ENCODE data around the gene KLHL33. TPM values are rescaled to one million over a fixed set of nuclear protein-coding genes. Genes with fewer than 3 reads are reported as not detected.

KLHL33 gene
- total RNA-seq, 2 donors from 2014 or later, result 0.26 TPM; not detected in 1

DNA sequence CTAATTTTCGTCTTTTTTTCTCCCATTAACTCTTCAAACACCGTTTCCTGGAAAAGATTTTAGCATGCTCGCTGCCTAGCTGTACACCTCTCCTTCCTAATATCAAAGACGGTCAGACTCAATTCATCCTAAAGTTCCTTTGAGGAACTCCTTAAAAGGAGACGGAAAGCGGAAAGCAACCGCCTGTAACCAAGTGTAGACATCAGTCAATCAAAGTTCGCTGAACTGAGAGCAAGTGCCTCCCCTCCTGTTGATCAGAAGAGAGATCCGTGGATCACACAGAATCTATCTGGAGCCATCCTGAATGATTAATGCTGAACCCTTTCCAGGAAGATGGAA is 22.3 kb downstream of the KLHL33 start:
- TF ChIP-seq POLR2A (IDR thresholded peaks at IDR 0.05), result no peak
- TF ChIP-seq, protein P1, sequence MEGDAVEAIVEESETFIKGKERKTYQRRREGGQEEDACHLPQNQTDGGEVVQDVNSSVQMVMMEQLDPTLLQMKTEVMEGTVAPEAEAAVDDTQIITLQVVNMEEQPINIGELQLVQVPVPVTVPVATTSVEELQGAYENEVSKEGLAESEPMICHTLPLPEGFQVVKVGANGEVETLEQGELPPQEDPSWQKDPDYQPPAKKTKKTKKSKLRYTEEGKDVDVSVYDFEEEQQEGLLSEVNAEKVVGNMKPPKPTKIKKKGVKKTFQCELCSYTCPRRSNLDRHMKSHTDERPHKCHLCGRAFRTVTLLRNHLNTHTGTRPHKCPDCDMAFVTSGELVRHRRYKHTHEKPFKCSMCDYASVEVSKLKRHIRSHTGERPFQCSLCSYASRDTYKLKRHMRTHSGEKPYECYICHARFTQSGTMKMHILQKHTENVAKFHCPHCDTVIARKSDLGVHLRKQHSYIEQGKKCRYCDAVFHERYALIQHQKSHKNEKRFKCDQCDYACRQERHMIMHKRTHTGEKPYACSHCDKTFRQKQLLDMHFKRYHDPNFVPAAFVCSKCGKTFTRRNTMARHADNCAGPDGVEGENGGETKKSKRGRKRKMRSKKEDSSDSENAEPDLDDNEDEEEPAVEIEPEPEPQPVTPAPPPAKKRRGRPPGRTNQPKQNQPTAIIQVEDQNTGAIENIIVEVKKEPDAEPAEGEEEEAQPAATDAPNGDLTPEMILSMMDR (IDR thresholded peaks at IDR 0.05), result no peak
- no peak for ATAC-seq
- no peaks in the 10 kb centered on the region for H3K36me3 ChIP-seq (replicated peaks in 1 of 2; ENCODE audit: insufficient read depth in 1 of 2, low read depth in 2 of 2)
- intact Hi-C loops (cut with DNase I), result no loop called here
- H3K4me1 ChIP-seq, result peaks cover 39% of the 10 kb centered on the region
- peak overlapping the region; percentile 47 to 87 for H3K4me3 ChIP-seq
- H3K27ac ChIP-seq, result peak overlapping the region; percentile 63 to 96 (median 91)
- 3 to 4% methylated on average over 9 of the region's 9 CpGs for WGBS, 2 donors
- H3K27me3 ChIP-seq, result no peaks in the 10 kb centered on the region
- no peaks in the 10 kb centered on the region for H3K9me3 ChIP-seq
- no peak for DNase-seq

DNA sequence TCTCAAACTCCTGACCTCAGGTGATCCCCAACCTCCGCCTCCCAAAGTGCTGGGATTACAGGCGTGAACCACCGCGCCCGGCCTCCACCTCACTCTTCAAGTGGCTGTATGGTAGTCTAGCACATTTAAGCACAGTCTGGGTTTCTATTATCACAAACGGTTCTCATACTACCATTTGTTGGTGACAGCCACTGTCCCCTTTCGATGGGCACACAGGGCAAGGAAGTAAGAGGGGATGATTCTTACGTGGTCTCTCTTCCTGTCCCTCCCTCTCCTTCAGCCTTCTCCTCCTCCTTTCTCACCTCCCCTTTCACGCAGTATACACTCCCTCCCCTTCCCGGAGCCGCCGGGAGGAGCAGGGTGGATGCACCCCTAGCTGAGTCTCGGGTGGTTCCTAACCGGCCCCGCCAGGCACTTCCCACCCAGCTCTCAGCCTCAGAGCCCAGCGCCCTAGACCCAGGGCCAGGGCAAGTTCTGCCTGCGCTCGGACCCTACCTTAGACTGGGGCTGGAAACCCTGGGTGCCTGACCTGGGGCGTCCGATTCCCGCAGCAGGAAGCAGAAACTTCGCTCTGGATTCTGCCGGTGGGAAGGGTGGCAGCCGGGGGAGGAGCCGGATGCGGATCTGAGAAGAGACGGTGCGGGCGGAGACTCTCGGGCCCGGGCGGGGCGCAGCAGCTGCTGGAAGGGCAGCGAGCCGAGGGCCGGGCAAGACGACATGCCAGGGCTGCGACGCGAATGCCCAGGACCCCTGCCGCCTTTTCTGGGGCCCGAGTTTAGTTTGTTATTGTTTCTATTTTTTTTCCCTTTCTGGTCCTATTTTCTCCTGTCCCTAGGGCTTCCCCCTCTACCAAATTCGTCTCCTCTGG is 22.9 kb downstream of the KLHL33 start, which contains the start of gene TEP1:
Gene TEP1, minus strand, starts transcription at position 626 of the 868 bp plus-strand sequence. CDS start 5,062 bp downstream, outside the sequence.
- Histone ChIP-seq H3K4me1 (peaks cover 33% of the 10 kb centered on the region), H3K36me3 (replicated peaks in 1 of 2; ENCODE audit: insufficient read depth in 1 of 2, low read depth in 2 of 2) (peaks cover 0 to 2% of the 10 kb centered on the region in 2 donors), H3K4me3 (peak within 1 kb of the TSS; percentile 47 to 87), H3K27me3 (no peaks in the 10 kb centered on the region), H3K27ac (peak within 1 kb of the TSS; percentile 63 to 96 (median 91)), H3K9me3 (no peaks in the 10 kb centered on the region)
- peak; percentile 88 to 92 (median 90) for DNase-seq
- peak; percentile 97 for ATAC-seq
- TF ChIP-seq, protein P1 (IDR thresholded peaks at IDR 0.05), result peak in 2 of 7 experiments; percentile 6 to 18
- TF ChIP-seq POLR2A (IDR thresholded peaks at IDR 0.05), result peak; percentile 70 to 86 (median 85)
- intact Hi-C loops (cut with DNase I), result no loop called here
- WGBS, 2 donors, result 0% methylated on average over 36 to 42 of the region's 43 CpGs

DNA sequence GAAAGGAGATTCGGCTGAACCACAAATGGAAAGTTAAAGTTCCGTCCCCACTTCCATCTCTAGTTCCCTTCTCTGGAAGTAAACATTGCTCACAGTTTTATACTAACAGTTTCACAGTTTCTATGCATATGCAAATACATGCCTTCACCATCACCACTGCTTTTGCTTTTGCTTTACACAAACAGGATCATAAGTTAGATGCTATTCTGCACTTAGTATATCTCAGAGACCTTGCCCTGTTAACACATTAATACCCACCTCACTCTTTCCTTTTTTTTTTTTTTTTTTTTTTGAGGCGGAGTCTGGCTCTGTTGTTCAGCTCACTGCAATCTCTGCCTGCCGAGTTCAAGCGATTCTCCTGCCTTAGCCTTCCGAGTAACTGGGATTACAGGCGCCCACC is 23.6 kb downstream of the KLHL33 start:
- ATAC-seq (no peak), DNase-seq (no peak)
- intact Hi-C loops (cut with DNase I), result no loop called here
- Histone ChIP-seq H3K4me1 (peaks cover 26% of the 10 kb centered on the region), H3K9me3 (no peaks in the 10 kb centered on the region), H3K4me3 (peak overlapping the region in 1 of 2 donors; percentile 87), H3K36me3 (replicated peaks in 1 of 2; ENCODE audit: insufficient read depth in 1 of 2, low read depth in 2 of 2) (peaks cover 0 to 9% of the 10 kb centered on the region in 2 donors), H3K27ac (peak overlapping the region in 2 of 4 donors; percentile 95 to 96), H3K27me3 (no peaks in the 10 kb centered on the region)
- TF ChIP-seq, protein P1 (IDR thresholded peaks at IDR 0.05), result no peak
- TF ChIP-seq POLR2A (IDR thresholded peaks at IDR 0.05), result no peak
- 3 to 4% methylated on average over 7 of the region's 7 CpGs for WGBS, 2 donors

DNA sequence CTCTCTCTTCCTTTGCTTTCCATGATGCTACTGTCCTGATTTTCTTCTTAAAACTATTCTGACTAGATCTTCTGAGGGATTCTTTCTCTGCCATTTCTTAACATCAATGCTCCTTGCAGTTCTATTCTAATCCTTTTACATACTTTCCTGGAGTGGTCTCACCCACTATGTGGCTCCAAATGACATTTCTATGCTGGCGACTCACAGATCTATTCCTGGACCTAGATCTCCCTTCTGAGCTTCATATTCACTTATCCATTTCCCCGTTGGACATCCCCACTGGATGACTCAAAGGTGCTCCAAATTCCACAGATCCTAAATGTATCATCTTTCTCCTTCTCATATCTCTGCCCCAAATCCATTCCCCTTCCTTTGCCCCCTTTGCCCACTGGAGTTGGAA is 26.7 kb downstream of the KLHL33 start:
- 82 to 89% methylated on average over 2 of the region's 2 CpGs for WGBS, 2 donors
- no peaks in the 10 kb centered on the region for H3K9me3 ChIP-seq
- H3K27me3 ChIP-seq, result no peaks in the 10 kb centered on the region
- H3K4me1 ChIP-seq, result peaks cover 16% of the 10 kb centered on the region
- ATAC-seq (no peak), DNase-seq (no peak)
- TF ChIP-seq, protein P1 (IDR thresholded peaks at IDR 0.05), result no peak
- TF ChIP-seq POLR2A (IDR thresholded peaks at IDR 0.05), result no peak
- H3K27ac ChIP-seq, result no peak overlapping the region
- peaks cover 0 to 22% of the 10 kb centered on the region in 2 donors for H3K36me3 ChIP-seq (replicated peaks in 1 of 2; ENCODE audit: insufficient read depth in 1 of 2, low read depth in 2 of 2)
- no peak overlapping the region for H3K4me3 ChIP-seq
- intact Hi-C loops (cut with DNase I), result no loop called here

All from body of pancreas (tissue), 4 donors.